Transverse colon (tissue), 4 donors: ENCODE measurements around the gene INCENP.

Experiments used
- EP300 ChIP-seq: sonication (generic); formaldehyde crosslinking; IDR thresholded peaks from one replicate; pipeline ENCODE4 v1.6.1; 2017; ENCODE audit warnings: antibody characterized with exemption, low read depth
- POLR2A ChIP-seq: fragments of 450-650 bp; IDR thresholded peaks from one replicate; pipeline ENCODE4 v1.6.1; 2016; ENCODE audit warnings: antibody characterized with exemption, mild to moderate bottlenecking, moderate library complexity
- POLR2AphosphoS5 ChIP-seq, 3 donors: sonication (generic); formaldehyde crosslinking; IDR thresholded peaks; one replicate each; pipeline ENCODE4 v1.6.1; 2016; ENCODE audit warnings: antibody characterized with exemption in 3 of 3
- TF ChIP-seq, protein P1 (sequence below), 5 experiments: fragments of 200-600 bp in 3 of 5; fragments of 450-650 bp in 2 of 5; sonication (generic) in 3 of 5; IDR thresholded peaks; 1 replicate in 2 of 5; 2 replicates in 3 of 5; pipeline ENCODE4 v1.5.1; 2016 to 2017; ENCODE audit warnings: antibody characterized with exemption in 5 of 5, inconsistent platforms in 3 of 5, mild to moderate bottlenecking in 2 of 5, moderate library complexity in 1 of 5

DNA sequence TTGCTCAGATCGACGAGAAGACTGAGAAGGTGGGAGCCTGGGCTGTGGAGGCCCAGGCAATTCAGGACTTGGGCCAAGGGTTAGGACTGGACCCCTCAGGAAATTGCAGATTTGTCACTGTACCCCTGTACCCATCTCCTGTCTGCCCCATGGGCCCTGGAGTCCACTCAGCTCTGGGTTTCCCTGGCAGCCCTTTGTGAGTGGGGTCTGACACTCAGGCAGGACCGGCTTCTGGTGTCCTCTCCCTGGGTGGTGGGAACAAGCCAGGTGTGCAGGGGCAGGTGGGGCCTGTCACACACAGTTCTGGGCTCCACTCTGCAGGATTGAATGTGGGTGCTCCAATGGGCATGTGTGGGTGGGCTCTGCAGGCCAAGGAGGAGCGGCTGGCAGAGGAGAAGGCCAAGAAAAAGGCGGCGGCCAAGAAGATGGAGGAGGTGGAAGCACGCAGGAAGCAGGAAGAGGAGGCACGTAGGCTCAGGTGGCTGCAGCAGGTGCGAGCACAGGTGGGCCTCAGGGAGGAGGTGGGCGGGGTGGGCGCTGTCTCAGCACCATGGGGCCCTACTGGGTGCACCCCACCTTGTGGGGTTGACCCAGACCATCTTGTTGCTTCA, 21.6 kb downstream of the INCENP start:
- no peak for TF ChIP-seq POLR2A
- TF ChIP-seq, protein P1, sequence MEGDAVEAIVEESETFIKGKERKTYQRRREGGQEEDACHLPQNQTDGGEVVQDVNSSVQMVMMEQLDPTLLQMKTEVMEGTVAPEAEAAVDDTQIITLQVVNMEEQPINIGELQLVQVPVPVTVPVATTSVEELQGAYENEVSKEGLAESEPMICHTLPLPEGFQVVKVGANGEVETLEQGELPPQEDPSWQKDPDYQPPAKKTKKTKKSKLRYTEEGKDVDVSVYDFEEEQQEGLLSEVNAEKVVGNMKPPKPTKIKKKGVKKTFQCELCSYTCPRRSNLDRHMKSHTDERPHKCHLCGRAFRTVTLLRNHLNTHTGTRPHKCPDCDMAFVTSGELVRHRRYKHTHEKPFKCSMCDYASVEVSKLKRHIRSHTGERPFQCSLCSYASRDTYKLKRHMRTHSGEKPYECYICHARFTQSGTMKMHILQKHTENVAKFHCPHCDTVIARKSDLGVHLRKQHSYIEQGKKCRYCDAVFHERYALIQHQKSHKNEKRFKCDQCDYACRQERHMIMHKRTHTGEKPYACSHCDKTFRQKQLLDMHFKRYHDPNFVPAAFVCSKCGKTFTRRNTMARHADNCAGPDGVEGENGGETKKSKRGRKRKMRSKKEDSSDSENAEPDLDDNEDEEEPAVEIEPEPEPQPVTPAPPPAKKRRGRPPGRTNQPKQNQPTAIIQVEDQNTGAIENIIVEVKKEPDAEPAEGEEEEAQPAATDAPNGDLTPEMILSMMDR (IDR thresholded peaks at IDR 0.05) = no peak
- no peak for TF ChIP-seq POLR2AphosphoS5 (IDR thresholded peaks at IDR 0.05)
- TF ChIP-seq EP300 = no peak
